Uterus (tissue), 4 donors: Measurements from ENCODE around the gene ICA1L. TPM values are rescaled to one million over a fixed set of nuclear protein-coding genes. Genes with fewer than 3 reads are reported as not detected.
"Not testable (repeated sequence)": the region's sequence is repeated elsewhere in the genome, so short reads cannot be mapped to it uniquely, and the experiment has no call there.

Experiments
- DNase-seq, 2 donors: peaks; one replicate each; pipeline ENCODE4 v3.0.0-alpha.2; 2019 to 2020
- H3K27ac ChIP-seq, 2 donors: fragments of 200-600 bp; sonication (generic); 1 replicate in 1 of 2; 2 replicates in 1 of 2; pipeline ENCODE4 v1.5.1; 2016 to 2018
- H3K27me3 ChIP-seq, 2 donors: fragments of 200-600 bp; sonication (generic); one replicate each; pipeline ENCODE4 v1.5.1; 2018 to 2019; ENCODE audit warnings: control low read depth in 1 of 2
- H3K36me3 ChIP-seq, 2 donors: fragments of 200-600 bp; sonication (generic); one replicate each; pipeline ENCODE4 v1.5.1; 2019; ENCODE audit warnings: control low read depth in 1 of 2
- H3K4me1 ChIP-seq, 2 donors: fragments of 200-600 bp; sonication (generic); one replicate each; pipeline ENCODE4 v1.5.1; 2018 to 2019; ENCODE audit warnings: control low read depth in 1 of 2
- H3K4me3 ChIP-seq, 2 donors: fragments of 200-600 bp; sonication (generic); 1 replicate in 1 of 2; 2 replicates in 1 of 2; pipeline ENCODE4 v1.5.1; 2018 to 2019; ENCODE audit warnings: mild to moderate bottlenecking in 1 of 2
- H3K9me3 ChIP-seq, 2 donors: fragments of 200-600 bp; sonication (generic); one replicate each; pipeline ENCODE4 v1.5.1; 2019; ENCODE audit warnings: control low read depth in 1 of 2
- CTCF ChIP-seq, 4 experiments: fragments of 200-600 bp in 2 of 4; fragments of 450-650 bp in 2 of 4; sonication (generic) in 2 of 4; IDR thresholded peaks; one replicate each; pipeline ENCODE4 v1.5.1; 2016 to 2019; ENCODE audit warnings: antibody characterized with exemption in 4 of 4, mild to moderate bottlenecking in 2 of 4, moderate library complexity in 1 of 4
- POLR2A ChIP-seq, 2 donors: fragments of 450-650 bp; IDR thresholded peaks; one replicate each; pipeline ENCODE4 v1.6.1; 2016; ENCODE audit warnings: antibody characterized with exemption in 2 of 2, mild to moderate bottlenecking in 1 of 2, moderate library complexity in 1 of 2
- intact Hi-C: fragments of 100-400 bp; cut with DNase I; formaldehyde crosslinking; loops from one replicate; pipeline ENCODE4 v1.15.1; 2023; ENCODE audit warnings: low total_unique reads
- total RNA-seq, 4 donors: library from RNA; depleted of rRNA in 3 of 4; stranded (reverse); fragments of >200 nt in 3 of 4; gene quantifications; one replicate each; pipeline versions ENCODE4 v1.1.0 to v1.2.4, GENCODE V29; 2014 to 2023
- donor health status: DM: yes; HTN: yes; CAD: no.

ICA1L gene
- total RNA-seq, result 10 to 100 TPM in 3 of 4 donors, 1 to 10 TPM in 1; 10.0 to 56.8 (median 41.3) TPM

GRCh38 chr2:202871300-202872141 is at the start of gene ICA1L:
Gene ICA1L (minus strand): TSS chr2:202871766. CDS start chr2:202829009, 42,757 bp downstream.
- intact Hi-C loops, result no loop called here
- peak; percentile 61 to 81 for DNase-seq
- no peak for TF ChIP-seq POLR2A (IDR thresholded peaks at IDR 0.05)
- TF ChIP-seq CTCF (IDR thresholded peaks at IDR 0.05), result no peak

GRCh38 chr2:202918860-202919259 is 47.3 kb upstream of the ICA1L start:
- no peaks in the 10 kb centered on the region for H3K36me3 ChIP-seq
- no peak overlapping the region for H3K4me3 ChIP-seq
- intact Hi-C loops, result no loop called here
- no peaks in the 10 kb centered on the region for H3K27me3 ChIP-seq
- TF ChIP-seq CTCF (IDR thresholded peaks at IDR 0.05), result no peak
- TF ChIP-seq POLR2A (IDR thresholded peaks at IDR 0.05), result no peak
- no peak overlapping the region for H3K27ac ChIP-seq
- H3K9me3 ChIP-seq, result no peaks in the 10 kb centered on the region
- H3K4me1 ChIP-seq, result no peaks in the 10 kb centered on the region
- no peak for DNase-seq

More at GRCh38 chr2:202871300-202872141, at the start of gene ICA1L:
- Histone ChIP-seq H3K36me3 (no peaks in the 10 kb centered on the region), H3K27ac (peak within 1 kb of the TSS; percentile 82 to 92), H3K4me3 (peak within 1 kb of the TSS; percentile 57 to 76), H3K4me1 (no peaks in the 10 kb centered on the region), H3K9me3 (no peaks in the 10 kb centered on the region), H3K27me3 (no peaks in the 10 kb centered on the region)

DNA sequence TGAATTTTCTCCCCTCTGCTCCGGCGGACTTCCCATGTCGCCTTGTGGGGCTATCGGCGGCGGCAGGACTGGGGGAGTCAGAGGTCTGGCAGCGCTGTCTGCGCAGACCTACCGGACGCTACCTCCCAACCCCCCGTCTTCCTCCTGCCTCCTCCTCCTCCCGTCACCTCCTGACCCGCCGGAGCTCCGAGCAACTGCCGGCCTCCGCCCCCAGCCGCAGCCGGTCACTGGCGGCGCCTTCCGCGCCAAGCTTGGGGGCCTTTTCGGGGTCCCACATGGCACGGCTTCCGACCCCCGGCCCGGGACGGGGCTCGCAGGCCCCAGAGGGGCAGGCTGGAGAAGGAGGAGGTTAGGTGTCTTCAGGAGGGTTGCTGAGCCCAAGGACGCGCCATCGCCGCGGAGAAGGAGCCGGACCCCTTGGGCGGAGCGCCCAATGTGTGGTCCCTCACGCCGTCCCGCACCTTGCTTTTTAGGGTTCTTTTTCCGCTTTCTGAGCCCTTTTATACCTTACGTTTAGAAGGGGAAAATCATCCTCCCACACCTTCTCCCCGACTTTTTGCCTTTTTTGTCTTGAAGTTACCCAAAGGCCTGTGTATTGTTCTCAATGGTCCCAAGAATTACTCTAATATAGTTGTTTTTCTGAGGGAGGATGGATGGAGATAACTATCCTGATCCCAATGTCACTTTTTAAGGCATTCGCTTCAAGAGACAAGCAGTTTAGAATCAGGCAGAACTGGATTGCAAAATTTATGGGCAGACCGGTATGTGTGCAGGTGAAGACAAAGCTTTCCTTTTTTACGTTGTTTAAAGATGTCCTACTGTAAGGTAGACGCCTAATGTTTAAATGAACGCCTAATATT is 41.0 kb upstream of the ICA1L start:
- H3K4me1 ChIP-seq, H3K9me3 ChIP-seq, intact Hi-C loops, H3K36me3 ChIP-seq, H3K27me3 ChIP-seq: not testable (repeated sequence)
- peak overlapping the region; percentile 90 to 95 for H3K27ac ChIP-seq
- peak in 1 of 2 donors; percentile 30 for DNase-seq
- peak overlapping the region; percentile 78 to 80 for H3K4me3 ChIP-seq

GRCh38 chr2:202911512-202912341 is 40.2 kb upstream of the ICA1L start, which contains the start of the genes CARF and WDR12:
Gene CARF (plus strand): TSS chr2:202912275. CDS start chr2:202941903, 29,628 bp downstream.
Gene WDR12 (minus strand): TSS chr2:202911673. CDS start chr2:202911476, 197 bp downstream.
- TF ChIP-seq CTCF (IDR thresholded peaks at IDR 0.05), result no peak
- peak in 1 of 2 donors; percentile 53 for TF ChIP-seq POLR2A (IDR thresholded peaks at IDR 0.05)
- peaks cover 0 to 8% of the 10 kb centered on the region in 2 donors for H3K4me1 ChIP-seq
- DNase-seq, result peak; percentile 92
- H3K36me3 ChIP-seq, result no peaks in the 10 kb centered on the region
- no peaks in the 10 kb centered on the region for H3K27me3 ChIP-seq
- peak within 1 kb of the TSS; percentile 78 to 80 for H3K4me3 ChIP-seq
- intact Hi-C loops, result no loop called here
- H3K9me3 ChIP-seq, result no peaks in the 10 kb centered on the region
- peak within 1 kb of the TSS; percentile 90 to 95 for H3K27ac ChIP-seq

DNA sequence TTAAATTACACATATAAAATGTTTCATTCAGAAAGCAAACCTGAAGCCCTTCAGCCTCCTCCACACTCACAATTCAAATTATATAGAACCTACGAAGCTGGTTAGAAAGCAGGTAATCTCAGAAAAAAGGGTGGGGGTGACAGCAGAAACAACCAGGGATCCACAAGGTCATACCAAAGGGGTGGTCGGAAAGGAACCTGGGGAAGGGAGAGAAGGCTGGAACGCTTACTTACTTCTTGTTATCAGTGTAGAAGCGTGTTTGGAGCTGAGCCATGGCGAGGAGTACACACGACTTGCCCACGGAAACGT is 39.6 kb upstream of the ICA1L start:
- no peaks in the 10 kb centered on the region for H3K9me3 ChIP-seq
- H3K4me3 ChIP-seq, result peak overlapping the region; percentile 78 to 80
- intact Hi-C loops, result no loop called here
- no peaks in the 10 kb centered on the region for H3K36me3 ChIP-seq
- TF ChIP-seq CTCF (IDR thresholded peaks at IDR 0.05), result no peak
- no peak for TF ChIP-seq POLR2A (IDR thresholded peaks at IDR 0.05)
- no peaks in the 10 kb centered on the region for H3K27me3 ChIP-seq
- DNase-seq, result no peak
- peaks cover 0 to 8% of the 10 kb centered on the region in 2 donors for H3K4me1 ChIP-seq
- H3K27ac ChIP-seq, result peak overlapping the region; percentile 90 to 95
